ENCODE results near the gene FBXW4. TPM values are rescaled to one million over a fixed set of nuclear protein-coding genes. Genes with fewer than 3 reads are reported as not detected.

FBXW4 gene
- total and polyA plus RNA-seq, 9 of the 15 experiments (the other 6 are each of a cell fraction or from before 2014, with no cell fraction given): 1.0 to 10.6 (median 5.4) TPM

DNA sequence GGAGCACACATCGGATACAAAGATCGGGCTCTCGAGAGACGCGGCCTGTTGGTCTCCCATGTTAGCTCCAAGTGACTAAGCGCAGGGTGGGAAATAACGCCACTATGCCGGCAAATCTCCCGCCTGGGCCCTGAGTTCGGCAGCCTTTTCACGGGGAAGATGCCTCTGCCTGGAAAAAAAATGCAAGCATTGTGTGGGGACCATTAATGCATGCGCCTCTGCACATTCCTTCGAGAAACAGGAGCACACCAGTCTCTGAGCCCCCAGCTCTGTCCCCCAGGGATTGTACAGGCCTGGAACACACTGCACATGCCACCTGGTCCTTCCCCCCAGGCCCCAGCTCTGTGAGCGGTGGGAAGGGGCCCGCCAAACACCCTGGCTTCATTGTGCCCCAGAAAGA is 44.1 kb downstream of the FBXW4 start:
- no peak overlapping the region for H3K9ac ChIP-seq (ENCODE audit: insufficient read depth in 1 of 2, low read depth in 2 of 2, low read length in 2 of 2)
- H3K9me3 ChIP-seq (replicated peaks; ENCODE audit: control insufficient read depth, insufficient read depth, low read depth, low read length): no peaks in the 10 kb centered on the region
- no peak for FAIRE-seq
- no peaks in the 10 kb centered on the region for H4K20me1 ChIP-seq (replicated peaks; ENCODE audit: control insufficient read depth, insufficient read depth, low read length)
- H3K9me1 ChIP-seq (ENCODE audit: control insufficient read depth, insufficient read depth, low read length): no peaks in the 10 kb centered on the region
- no peaks in the 10 kb centered on the region for H3K36me3 ChIP-seq (ENCODE audit: control insufficient read depth, insufficient read depth, low read length)
- H3K79me2 ChIP-seq (ENCODE audit: control insufficient read depth, insufficient read depth, low read length): no peaks in the 10 kb centered on the region
- H3K27ac ChIP-seq (ENCODE audit: extremely low read depth, low read depth, low read length): no peak overlapping the region
- ChIA-PET POLR2A (interaction anchor here (0.7 kb wide), 1 partner anchor 785 kb away, joined by 3 read pairs; no protein-coding TSS in a partner anchor), CTCF (ENCODE audit: low intra/inter-chr PET ratio) (no interaction called here)
- no peak overlapping the region for H3K4me3 ChIP-seq
- H2AFZ ChIP-seq (ENCODE audit: low read depth, low read length): no peak overlapping the region
- WGBS (ENCODE audit: insufficient coverage, low coverage, missing lambda C conversion rate): 59% methylated on average over 9 of the region's 15 CpGs
- no peak overlapping the region for H3K4me2 ChIP-seq (ENCODE audit: insufficient read depth, low read length)
- no peak for DNase-seq (ENCODE audit: extremely low read depth in 1 of 4, low spot score in 3 of 4)
- H3K27me3 ChIP-seq (ENCODE audit: control insufficient read depth in 2 of 2, insufficient read depth in 2 of 2, low read length in 2 of 2): no peaks in the 10 kb centered on the region
- in situ Hi-C loops (cut with MboI): no loop called here
- no peak for TF ChIP-seq SAP30 (IDR thresholded peaks at IDR 0.05; ENCODE audit: borderline replicate concordance, insufficient read depth, low read depth, low read length, poor library complexity, severe bottlenecking)
- no peak for TF ChIP-seq PPARD (CRISPR knock-in tag; IDR thresholded peaks at IDR 0.05)
- TF ChIP-seq RBM14 (IDR thresholded peaks at IDR 0.05; ENCODE audit: borderline replicate concordance, insufficient read depth, low read depth, low read length): no peak
- TF ChIP-seq, protein P1, sequence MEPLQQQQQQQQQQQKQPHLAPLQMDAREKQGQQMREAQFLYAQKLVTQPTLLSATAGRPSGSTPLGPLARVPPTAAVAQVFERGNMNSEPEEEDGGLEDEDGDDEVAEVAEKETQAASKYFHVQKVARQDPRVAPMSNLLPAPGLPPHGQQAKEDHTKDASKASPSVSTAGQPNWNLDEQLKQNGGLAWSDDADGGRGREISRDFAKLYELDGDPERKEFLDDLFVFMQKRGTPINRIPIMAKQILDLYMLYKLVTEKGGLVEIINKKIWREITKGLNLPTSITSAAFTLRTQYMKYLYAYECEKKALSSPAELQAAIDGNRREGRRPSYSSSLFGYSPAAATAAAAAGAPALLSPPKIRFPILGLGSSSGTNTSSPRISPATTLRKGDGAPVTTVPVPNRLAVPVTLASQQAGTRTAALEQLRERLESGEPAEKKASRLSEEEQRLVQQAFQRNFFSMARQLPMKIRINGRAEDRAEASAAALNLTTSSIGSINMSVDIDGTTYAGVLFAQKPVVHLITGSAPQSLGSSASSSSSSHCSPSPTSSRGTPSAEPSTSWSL (CRISPR knock-in tag; IDR thresholded peaks at IDR 0.05; ENCODE audit: borderline replicate concordance): no peak
- no peak for ATAC-seq
- intact Hi-C loops (cut with micrococcal nuclease): no loop called here
- BruUV-seq (replicated peaks): no TSS peak
- no peaks in the 10 kb centered on the region; a peak in 1 of 5 replicates for H3K4me1 ChIP-seq (replicated peaks in 1 of 2; ENCODE audit: control insufficient read depth in 2 of 2, insufficient read depth in 2 of 2, low read length in 2 of 2)

Data from K562 (cell line).